Thoracic aorta (tissue), 2 donors: ENCODE measurements around the gene PANK1. TPM values are rescaled to one million over a fixed set of nuclear protein-coding genes. Genes with fewer than 3 reads are reported as not detected.

Experiments
- ATAC-seq: fragments of 150-250 bp; one replicate; pipeline ENCODE4 v1.8.0; 2017; ENCODE audit warnings: low read depth; ENCODE audit not compliant: insufficient number of reproducible peaks, low FRiP score
- DNase-seq: peaks from one replicate; pipeline ENCODE4 v3.0.0-alpha.2; 2020; ENCODE audit warnings: low spot score
- H3K27ac ChIP-seq, 2 donors: fragments of 200-600 bp; sonication (generic); 1 replicate in 1 of 2; 2 replicates in 1 of 2; pipeline ENCODE4 v1.5.1; 2016; ENCODE audit warnings: mild to moderate bottlenecking in 2 of 2, moderate library complexity in 2 of 2
- H3K27me3 ChIP-seq: fragments of 200-600 bp; sonication (generic); replicated peaks from 2 replicates; pipeline ENCODE4 v1.6.0; 2016; ENCODE audit warnings: mild to moderate bottlenecking; ENCODE audit not compliant: insufficient read depth
- H3K36me3 ChIP-seq: fragments of 200-600 bp; sonication (generic); one replicate; pipeline ENCODE4 v1.5.1; 2016
- H3K4me1 ChIP-seq, 2 donors: fragments of 200-600 bp; sonication (generic); 1 replicate in 1 of 2; 2 replicates in 1 of 2; pipeline versions ENCODE4 v1.5.1 to v1.6.0; 2016; ENCODE audit warnings: low read depth in 2 of 2, mild to moderate bottlenecking in 1 of 2; ENCODE audit not compliant: control insufficient read depth in 1 of 2
- H3K4me3 ChIP-seq: fragments of 200-600 bp; sonication (generic); 2 replicates; pipeline ENCODE4 v1.5.1; 2016; ENCODE audit warnings: mild to moderate bottlenecking
- H3K9me3 ChIP-seq: fragments of 200-600 bp; sonication (generic); 2 replicates; pipeline ENCODE4 v1.5.1; 2016
- total RNA-seq, 2 donors: library from RNA; depleted of rRNA; stranded (reverse); fragments of >200 nt; gene quantifications; one replicate each; pipeline versions ENCODE4 v1.1.0 to v1.2.3, GENCODE V29; 2016
- TF ChIP-seq, protein P1 (sequence below): fragments of 200-600 bp; sonication (generic); IDR thresholded peaks from one replicate; pipeline ENCODE4 v1.5.1; 2019; ENCODE audit warnings: antibody characterized with exemption

Gene PANK1
- total RNA-seq, 2 donors from 2014 or later = 0.95 to 5.5 TPM

DNA sequence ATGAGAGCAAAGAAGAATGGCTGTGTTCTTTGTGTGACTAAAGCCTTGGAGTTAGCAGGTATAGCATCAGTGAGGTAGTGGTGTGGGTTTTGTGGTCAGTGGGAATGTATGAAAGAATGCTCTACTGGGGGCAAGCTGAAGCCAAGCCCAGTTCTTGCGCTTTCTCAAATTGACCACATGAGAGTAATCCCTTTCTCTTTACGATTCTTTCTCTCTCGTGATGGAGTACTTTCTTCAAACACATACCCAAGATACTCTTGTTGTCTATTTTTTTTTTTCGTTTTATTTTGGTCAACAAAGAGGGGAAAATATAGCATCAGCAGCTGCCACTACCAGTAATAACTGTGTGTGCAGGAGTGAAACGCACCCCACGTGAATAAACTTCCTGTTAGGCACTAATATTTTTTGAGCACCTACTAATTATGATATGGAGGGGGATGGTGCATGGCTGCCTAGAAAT, 8.4 kb upstream of the PANK1 start:
- Histone ChIP-seq H3K36me3 (no peaks in the 10 kb centered on the region), H3K4me1 (no peaks in the 10 kb centered on the region), H3K4me3 (no peak overlapping the region), H3K27ac (no peak overlapping the region), H3K27me3 (no peaks in the 10 kb centered on the region), H3K9me3 (no peaks in the 10 kb centered on the region)
- DNase-seq = no peak
- TF ChIP-seq, protein P1, sequence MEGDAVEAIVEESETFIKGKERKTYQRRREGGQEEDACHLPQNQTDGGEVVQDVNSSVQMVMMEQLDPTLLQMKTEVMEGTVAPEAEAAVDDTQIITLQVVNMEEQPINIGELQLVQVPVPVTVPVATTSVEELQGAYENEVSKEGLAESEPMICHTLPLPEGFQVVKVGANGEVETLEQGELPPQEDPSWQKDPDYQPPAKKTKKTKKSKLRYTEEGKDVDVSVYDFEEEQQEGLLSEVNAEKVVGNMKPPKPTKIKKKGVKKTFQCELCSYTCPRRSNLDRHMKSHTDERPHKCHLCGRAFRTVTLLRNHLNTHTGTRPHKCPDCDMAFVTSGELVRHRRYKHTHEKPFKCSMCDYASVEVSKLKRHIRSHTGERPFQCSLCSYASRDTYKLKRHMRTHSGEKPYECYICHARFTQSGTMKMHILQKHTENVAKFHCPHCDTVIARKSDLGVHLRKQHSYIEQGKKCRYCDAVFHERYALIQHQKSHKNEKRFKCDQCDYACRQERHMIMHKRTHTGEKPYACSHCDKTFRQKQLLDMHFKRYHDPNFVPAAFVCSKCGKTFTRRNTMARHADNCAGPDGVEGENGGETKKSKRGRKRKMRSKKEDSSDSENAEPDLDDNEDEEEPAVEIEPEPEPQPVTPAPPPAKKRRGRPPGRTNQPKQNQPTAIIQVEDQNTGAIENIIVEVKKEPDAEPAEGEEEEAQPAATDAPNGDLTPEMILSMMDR = no peak
- no peak for ATAC-seq

DNA sequence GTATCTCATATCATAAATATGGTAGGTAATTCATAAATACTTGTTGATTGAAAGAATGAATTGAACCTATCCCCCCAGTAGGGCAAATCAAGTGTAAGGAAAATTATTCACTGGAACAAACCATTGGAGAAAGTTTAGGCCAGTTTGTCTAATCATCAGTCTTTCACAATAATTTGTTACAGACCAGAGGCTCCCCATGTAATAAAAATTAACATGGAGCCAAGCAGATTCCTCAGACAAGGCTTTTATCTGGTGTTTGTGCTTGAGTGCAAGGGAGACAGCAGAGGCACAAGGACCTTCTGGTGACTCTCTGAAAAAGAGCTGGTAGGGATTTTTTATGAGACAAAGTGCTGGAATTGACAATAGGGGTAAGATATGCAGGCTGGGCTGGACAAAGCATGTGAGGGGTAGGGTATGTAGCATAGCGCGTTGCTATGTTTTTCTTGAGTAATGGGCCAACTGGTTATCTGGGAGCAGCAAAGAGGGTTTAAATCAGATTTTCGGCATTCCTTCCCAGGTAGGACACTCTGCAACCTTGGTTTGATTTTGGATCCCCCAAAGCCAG, 7.8 kb upstream of the PANK1 start:
- Histone ChIP-seq H3K4me3 (no peak overlapping the region), H3K9me3 (no peaks in the 10 kb centered on the region), H3K4me1 (no peaks in the 10 kb centered on the region), H3K36me3 (no peaks in the 10 kb centered on the region), H3K27me3 (no peaks in the 10 kb centered on the region), H3K27ac (no peak overlapping the region)
- no peak for ATAC-seq
- no peak for DNase-seq
- TF ChIP-seq, protein P1 = no peak

DNA sequence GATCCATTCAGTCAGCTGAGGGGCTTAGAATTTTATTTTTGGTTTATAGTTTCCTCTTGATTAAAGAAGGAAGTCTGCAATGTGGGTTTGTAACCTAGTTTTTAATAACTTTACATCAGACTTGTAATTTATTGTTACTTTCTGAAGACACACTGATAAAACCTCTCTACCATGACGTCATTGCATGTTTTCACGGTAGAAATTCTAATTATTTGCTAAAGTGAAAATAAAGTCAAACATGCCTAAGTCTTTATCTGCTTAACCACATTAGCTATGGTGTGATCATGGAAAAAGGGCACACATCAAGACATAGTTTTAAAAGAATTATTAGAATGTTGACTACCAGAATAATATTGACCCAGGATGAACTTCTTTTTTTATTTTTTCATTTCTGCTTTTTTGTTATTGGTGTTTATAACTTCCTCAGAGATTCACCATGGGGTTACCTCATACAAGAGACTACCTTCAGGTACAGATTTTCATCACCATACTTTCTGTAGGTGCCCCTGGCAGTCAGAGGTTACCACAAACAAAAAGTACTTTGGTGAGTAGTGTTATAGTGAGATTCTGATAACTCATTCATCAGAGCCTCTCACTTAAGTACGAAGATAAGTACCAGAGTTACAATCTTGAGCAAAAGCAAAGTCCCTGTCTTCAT, 7.0 kb upstream of the PANK1 start:
- ATAC-seq (no peak), DNase-seq (no peak)
- Histone ChIP-seq H3K4me1 (no peaks in the 10 kb centered on the region), H3K36me3 (no peaks in the 10 kb centered on the region), H3K27ac (no peak overlapping the region), H3K9me3 (no peaks in the 10 kb centered on the region), H3K27me3 (no peaks in the 10 kb centered on the region), H3K4me3 (no peak overlapping the region)
- TF ChIP-seq, protein P1 = no peak

DNA sequence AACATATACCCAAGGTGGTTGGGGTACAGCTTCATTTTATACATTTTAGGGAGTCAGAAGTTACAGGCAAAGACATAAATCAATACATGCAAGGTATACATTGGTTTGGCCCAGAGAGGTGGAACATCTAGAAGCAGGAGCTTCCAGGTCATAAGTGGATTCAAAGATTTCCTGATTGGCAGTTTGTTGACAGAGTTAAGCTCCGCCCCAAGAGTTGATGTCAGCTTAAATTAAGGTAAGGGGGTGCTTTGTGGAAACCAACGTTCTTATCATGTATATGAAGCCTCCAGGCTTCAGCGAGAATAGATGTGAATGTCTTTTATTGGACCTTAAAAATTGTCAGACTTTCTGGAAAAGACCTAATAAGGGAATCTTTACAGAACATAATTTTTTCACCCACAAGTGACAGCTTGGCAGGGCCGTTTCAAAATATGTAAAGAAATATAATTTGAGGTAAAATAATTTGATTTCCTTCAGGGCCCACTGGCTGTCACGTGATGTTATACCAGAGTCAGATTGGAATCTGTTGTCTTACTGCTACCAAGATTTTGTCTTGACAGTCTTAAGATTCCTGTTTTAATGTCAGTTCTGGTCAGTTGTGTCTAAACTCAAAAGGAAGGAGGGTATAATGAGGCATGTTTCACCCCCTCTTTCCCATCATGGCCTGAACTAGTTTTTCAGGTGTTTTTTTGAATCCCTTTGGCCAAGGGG, 6.3 kb upstream of the PANK1 start:
- H3K9me3 ChIP-seq = no peaks in the 10 kb centered on the region
- no peaks in the 10 kb centered on the region for H3K27me3 ChIP-seq
- H3K36me3 ChIP-seq = no peaks in the 10 kb centered on the region
- no peak for ATAC-seq
- DNase-seq = no peak
- TF ChIP-seq, protein P1 = no peak
- H3K27ac ChIP-seq = no peak overlapping the region
- no peaks in the 10 kb centered on the region for H3K4me1 ChIP-seq
- no peak overlapping the region for H3K4me3 ChIP-seq

DNA sequence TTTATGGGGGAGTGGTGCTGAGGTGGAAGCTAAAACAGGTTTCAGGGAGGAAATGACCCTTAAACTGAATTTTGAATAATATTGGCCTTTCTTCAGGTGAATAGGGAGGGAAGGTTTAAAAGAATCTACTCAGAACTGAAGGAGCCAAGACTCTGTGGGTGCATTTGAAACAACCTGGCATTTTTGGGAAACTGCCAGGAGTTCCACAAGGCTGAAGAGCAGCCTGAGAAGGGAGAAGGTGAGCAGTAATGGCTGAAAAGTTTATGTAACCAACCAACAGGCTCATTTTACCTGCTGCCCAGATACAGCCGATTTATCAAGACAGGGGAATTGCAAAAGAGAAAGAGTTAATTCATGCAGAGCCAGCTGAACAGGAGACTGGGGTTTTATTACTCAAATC, 4.0 kb upstream of the PANK1 start:
- Histone ChIP-seq H3K4me1 (peaks cover 0 to 8% of the 10 kb centered on the region in 2 donors), H3K36me3 (no peaks in the 10 kb centered on the region), H3K27ac (no peak overlapping the region), H3K9me3 (no peaks in the 10 kb centered on the region), H3K4me3 (no peak overlapping the region), H3K27me3 (no peaks in the 10 kb centered on the region)
- ATAC-seq = no peak
- no peak for DNase-seq
- TF ChIP-seq, protein P1 = no peak
